GM21786 (cell line): ENCODE measurements around the gene APOBEC3H.

Source experiments
- ATAC-seq: cut with Tn5 transposase; IDR thresholded peaks from one replicate; pipeline ENCODE4 v1.9.1; 2021; ENCODE audit not compliant: unreplicated experiment

Gene APOBEC3H

GRCh38 chr22:39134366-39135091, 37.5 kb downstream of the APOBEC3H start:
- no peak for ATAC-seq

- ATAC-seq = no peak
Observed at GRCh38 chr22:39135092-39135896, 38.2 kb downstream of the APOBEC3H start.

GRCh38 chr22:39136317-39136716, 39.3 kb downstream of the APOBEC3H start:
- ATAC-seq = no peak

GRCh38 chr22:39138357-39138997, 41.4 kb downstream of the APOBEC3H start:
- no peak for ATAC-seq

- no peak for ATAC-seq
Observed at GRCh38 chr22:39139933-39140332, 42.9 kb downstream of the APOBEC3H start.

- ATAC-seq = no peak
Observed at GRCh38 chr22:39142088-39142680, 45.1 kb downstream of the APOBEC3H start.

- ATAC-seq = peak; percentile 30
Observed at GRCh38 chr22:39144101-39144767, 47.2 kb downstream of the APOBEC3H start.

GRCh38 chr22:39146256-39147101, 49.4 kb downstream of the APOBEC3H start:
- no peak for ATAC-seq

- no peak for ATAC-seq
Observed at GRCh38 chr22:39147335-39148025, 50.4 kb downstream of the APOBEC3H start.

- ATAC-seq = no peak
Observed at GRCh38 chr22:39148026-39148726, 51.1 kb downstream of the APOBEC3H start.

GRCh38 chr22:39148727-39149535, 51.9 kb downstream of the APOBEC3H start:
- no peak for ATAC-seq

GRCh38 chr22:39149915-39150847, 53.1 kb downstream of the APOBEC3H start:
- ATAC-seq = no peak

GRCh38 chr22:39150848-39151215, 53.8 kb downstream of the APOBEC3H start:
- no peak for ATAC-seq

- no peak for ATAC-seq
Observed at GRCh38 chr22:39151329-39151975, 54.4 kb downstream of the APOBEC3H start.

- ATAC-seq = no peak
Observed at GRCh38 chr22:39152024-39152510, 55.0 kb downstream of the APOBEC3H start.

- peak; percentile 64 for ATAC-seq
Observed at GRCh38 chr22:39152511-39153219, 55.6 kb downstream of the APOBEC3H start, which contains the start of gene CBX7. Gene CBX7, minus strand, starts transcription at chr22:39152680. Its CDS starts 236 bp downstream, at chr22:39152444.
